Stimulated activated CD4-positive, alpha-beta T cell treated with anti-CD3 and anti-CD28 coated beads, Interleukin-2, amount 100 ng/mL, for 24 hours (primary cell): ENCODE measurements around the gene RFLNA.

Source experiments
- DNase-seq, 2 donors: peaks; one replicate each; pipeline ENCODE4 v3.0.0-alpha.2; 2020

Gene RFLNA

GRCh38 chr12:124340080-124340900 is 45.4 kb downstream of the RFLNA start:
- no peak for DNase-seq

- DNase-seq: no peak
Measured at GRCh38 chr12:124341645-124342069, 46.8 kb downstream of the RFLNA start.

GRCh38 chr12:124344022-124344421 is 49.1 kb downstream of the RFLNA start:
- DNase-seq: no peak

GRCh38 chr12:124344526-124344925 is 49.6 kb downstream of the RFLNA start:
- no peak for DNase-seq

- DNase-seq: no peak
Measured at GRCh38 chr12:124345795-124346194, 50.9 kb downstream of the RFLNA start.

GRCh38 chr12:124346425-124347168 is 51.7 kb downstream of the RFLNA start:
- no peak for DNase-seq

- no peak for DNase-seq
Measured at GRCh38 chr12:124347335-124347734, 52.4 kb downstream of the RFLNA start.

GRCh38 chr12:124347805-124348658 is 53.1 kb downstream of the RFLNA start:
- DNase-seq: peak; percentile 34 to 54

- DNase-seq: no peak
Measured at GRCh38 chr12:124348659-124349380, 53.9 kb downstream of the RFLNA start.

GRCh38 chr12:124350491-124350890 is 55.6 kb downstream of the RFLNA start:
- DNase-seq: no peak

- no peak for DNase-seq
Measured at GRCh38 chr12:124351422-124351821, 56.5 kb downstream of the RFLNA start.

GRCh38 chr12:124352257-124352656 is 57.4 kb downstream of the RFLNA start:
- no peak for DNase-seq

GRCh38 chr12:124352839-124353238 is 57.9 kb downstream of the RFLNA start:
- no peak for DNase-seq

GRCh38 chr12:124354400-124354799 is 59.5 kb downstream of the RFLNA start:
- DNase-seq: no peak

- DNase-seq: no peak
Measured at GRCh38 chr12:124356221-124356620, 61.3 kb downstream of the RFLNA start.

- no peak for DNase-seq
Measured at GRCh38 chr12:124357616-124358015, 62.7 kb downstream of the RFLNA start.

- no peak for DNase-seq
Measured at GRCh38 chr12:124358572-124358971, 63.7 kb downstream of the RFLNA start.

- DNase-seq: no peak
Measured at GRCh38 chr12:124359671-124360581, 65.0 kb downstream of the RFLNA start.

- no peak for DNase-seq
Measured at GRCh38 chr12:124361074-124361970, 66.4 kb downstream of the RFLNA start.

- no peak for DNase-seq
Measured at GRCh38 chr12:124361996-124362395, 67.1 kb downstream of the RFLNA start.
